GM18498 (cell line): ENCODE measurements around the gene PRRX2.

ENCODE experiments used
- ATAC-seq: cut with Tn5 transposase; IDR thresholded peaks from one replicate; pipeline ENCODE4 v1.9.1; 2021; ENCODE audit warnings: mild to moderate bottlenecking, moderate library complexity; ENCODE audit not compliant: unreplicated experiment

Gene PRRX2

GRCh38 chr9:129701054-129701453 is 35.6 kb downstream of the PRRX2 start:
- ATAC-seq: no peak

- no peak for ATAC-seq
Measured at GRCh38 chr9:129701549-129701948, 36.1 kb downstream of the PRRX2 start.

GRCh38 chr9:129702589-129703520 is 37.4 kb downstream of the PRRX2 start:
- ATAC-seq: no peak

- ATAC-seq: no peak
Measured at GRCh38 chr9:129703667-129704355, 38.4 kb downstream of the PRRX2 start.

GRCh38 chr9:129704807-129705206 is 39.4 kb downstream of the PRRX2 start:
- ATAC-seq: no peak

GRCh38 chr9:129708793-129709192 is 43.3 kb downstream of the PRRX2 start:
- ATAC-seq: no peak

GRCh38 chr9:129709438-129710168 is 44.2 kb downstream of the PRRX2 start:
- ATAC-seq: no peak

- ATAC-seq: no peak
Measured at GRCh38 chr9:129710169-129710453, 44.7 kb downstream of the PRRX2 start.

- no peak for ATAC-seq
Measured at GRCh38 chr9:129712634-129713401, 47.4 kb downstream of the PRRX2 start.

- no peak for ATAC-seq
Measured at GRCh38 chr9:129713402-129713679, 47.9 kb downstream of the PRRX2 start.

GRCh38 chr9:129714511-129715061 is 49.1 kb downstream of the PRRX2 start:
- no peak for ATAC-seq

- ATAC-seq: no peak
Measured at GRCh38 chr9:129716091-129716490, 50.6 kb downstream of the PRRX2 start.

- no peak for ATAC-seq
Measured at GRCh38 chr9:129717991-129718390, 52.5 kb downstream of the PRRX2 start.

GRCh38 chr9:129718647-129719046 is 53.2 kb downstream of the PRRX2 start:
- no peak for ATAC-seq

- ATAC-seq: no peak
Measured at GRCh38 chr9:129719135-129719534, 53.7 kb downstream of the PRRX2 start.

- ATAC-seq: no peak
Measured at GRCh38 chr9:129720181-129720864, 54.9 kb downstream of the PRRX2 start.

- no peak for ATAC-seq
Measured at GRCh38 chr9:129720865-129721545, 55.6 kb downstream of the PRRX2 start.

GRCh38 chr9:129722913-129723312 is 57.5 kb downstream of the PRRX2 start:
- no peak for ATAC-seq

GRCh38 chr9:129724456-129725190 is 59.2 kb downstream of the PRRX2 start:
- ATAC-seq: no peak
